Tongue (tissue), 2 donors: Measurements from ENCODE around the gene PSME2. TPM values are rescaled to one million over a fixed set of nuclear protein-coding genes. Genes with fewer than 3 reads are reported as not detected.

Experiments used
- DNase-seq: peaks from one replicate; pipeline ENCODE4 v3.0.0-alpha.2; 2015
- total RNA-seq: library from RNA; depleted of rRNA; stranded (reverse); fragments of >200 nt; gene quantifications from one replicate; pipeline ENCODE4 v1.2.3, GENCODE V29; 2014

The PSME2 gene
- total RNA-seq, 1 donor from 2014 or later = 35.5 TPM

DNA sequence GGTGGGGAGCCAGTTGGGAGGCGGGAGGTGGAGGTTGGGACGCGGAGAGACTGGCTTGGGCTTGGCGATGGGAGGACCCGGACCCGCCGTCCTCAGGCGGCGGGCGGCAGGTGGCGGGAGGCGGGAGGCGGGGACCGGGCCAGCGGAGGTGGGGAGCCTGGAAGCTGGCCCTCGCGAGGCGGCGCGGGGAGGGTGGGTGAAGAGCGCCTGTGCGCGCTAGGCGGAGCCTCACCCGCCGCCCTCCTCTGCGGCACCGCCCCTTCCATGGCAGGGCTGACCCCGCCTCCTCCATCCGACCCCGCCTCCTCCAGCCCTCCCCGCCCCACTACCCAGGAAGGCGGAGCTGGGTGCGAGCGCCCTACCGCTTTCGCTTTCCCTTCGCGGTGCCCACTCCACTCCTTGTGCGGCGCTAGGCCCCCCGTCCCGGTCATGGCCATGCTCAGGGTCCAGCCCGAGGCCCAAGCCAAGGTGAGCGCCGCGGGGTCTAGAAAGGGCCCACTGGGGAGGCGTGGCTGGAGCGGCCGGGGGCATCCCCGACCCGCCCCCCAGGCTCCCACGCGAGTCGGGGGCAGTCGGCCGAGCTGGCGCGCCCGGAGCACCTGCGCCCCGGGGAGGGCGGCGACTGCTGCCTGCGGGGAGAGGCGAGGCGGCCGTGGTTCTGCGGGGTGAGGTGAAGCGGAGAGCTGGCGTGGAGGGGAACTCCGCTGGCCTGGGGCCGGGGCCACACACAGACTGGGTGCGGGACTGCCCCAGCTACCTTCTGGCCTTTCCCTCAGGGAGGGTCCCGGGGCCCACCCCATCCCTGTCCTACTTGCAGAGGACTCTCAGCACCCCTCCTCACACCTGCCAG, 10.4 kb downstream of the PSME2 start, which contains the start of gene PSME1:
Gene PSME1 (plus strand): TSS at position 361 of the 850 bp plus-strand sequence. CDS start 69 bp downstream, at position 430.
- peak; percentile 96 for DNase-seq

DNA sequence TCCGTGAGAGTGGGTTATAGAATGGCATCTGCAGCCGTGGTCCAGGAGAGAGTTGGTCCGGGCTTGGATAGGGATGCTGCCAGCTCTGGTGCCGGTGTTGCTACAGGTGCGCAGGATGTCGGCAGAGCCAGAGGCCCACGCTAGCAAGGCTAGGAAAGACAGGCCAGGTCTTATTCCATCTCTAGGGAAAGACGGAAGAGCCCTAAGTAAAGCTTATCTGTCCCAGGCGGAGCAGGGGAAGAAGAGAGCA, 10.9 kb downstream of the PSME2 start:
- no peak for DNase-seq

DNA sequence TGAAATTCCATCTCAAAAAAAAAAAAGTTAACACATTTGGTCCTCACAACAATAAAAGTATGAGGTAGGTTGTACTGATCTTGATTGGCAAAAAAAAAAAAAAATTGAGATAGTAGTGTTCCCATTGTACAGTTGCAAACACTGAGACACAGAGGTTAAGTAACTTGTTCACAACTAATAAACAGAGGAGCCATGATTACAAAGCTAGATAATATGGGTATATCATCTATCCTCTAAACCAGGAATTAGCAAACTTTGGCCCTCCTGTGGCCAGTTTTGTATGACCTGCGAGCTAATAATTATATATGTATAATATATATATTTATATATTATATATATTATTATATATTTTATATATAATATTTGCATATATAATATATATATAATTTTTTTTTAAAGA, 12.7 kb downstream of the PSME2 start:
- DNase-seq = no peak

DNA sequence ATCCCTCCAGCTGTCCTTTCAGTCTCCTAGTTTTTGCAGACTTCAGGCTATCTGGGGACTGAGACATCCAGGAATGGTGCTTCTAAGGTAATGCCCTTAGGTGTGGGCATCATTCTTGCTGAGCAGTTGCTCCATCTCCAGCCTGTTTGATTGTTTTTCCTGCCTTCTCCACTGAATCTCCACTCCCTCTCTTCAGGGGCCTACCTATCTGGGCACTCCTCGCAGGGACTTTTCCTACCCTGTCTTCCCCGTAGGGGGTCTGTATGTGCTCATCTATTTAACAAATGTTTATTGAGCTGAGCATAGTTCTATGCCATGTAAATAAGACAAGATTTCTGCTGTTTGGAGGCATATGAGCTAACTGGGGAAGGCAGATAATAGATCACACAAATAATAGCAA, 13.4 kb downstream of the PSME2 start:
- DNase-seq = no peak

DNA sequence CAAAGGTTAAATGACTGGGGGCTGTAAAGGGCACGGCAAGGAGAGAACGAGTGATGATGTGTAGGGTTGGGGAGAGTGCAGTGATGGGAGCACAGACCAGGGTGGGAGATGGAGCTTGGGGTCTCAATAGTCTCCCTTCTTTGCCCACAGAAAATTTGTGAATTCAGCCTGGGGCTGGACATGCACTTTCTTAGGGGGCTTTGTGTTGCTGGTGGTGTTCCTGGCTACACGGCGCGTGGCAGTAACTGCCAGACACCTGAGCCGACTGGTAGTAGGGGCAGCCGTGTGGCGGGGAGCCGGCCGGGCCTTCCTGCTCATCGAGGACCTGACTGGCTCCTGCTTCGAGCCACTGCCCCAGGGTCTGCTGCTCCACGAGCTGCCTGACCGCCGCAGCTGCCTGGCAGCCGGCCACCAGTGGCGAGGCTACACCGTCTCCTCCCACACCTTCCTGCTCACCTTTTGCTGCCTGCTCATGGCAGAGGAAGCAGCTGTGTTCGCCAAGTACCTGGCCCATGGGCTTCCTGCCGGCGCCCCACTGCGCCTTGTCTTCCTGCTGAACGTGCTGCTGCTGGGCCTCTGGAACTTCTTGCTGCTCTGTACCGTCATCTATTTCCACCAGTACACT, 14.2 kb downstream of the PSME2 start:
- no peak for DNase-seq

DNA sequence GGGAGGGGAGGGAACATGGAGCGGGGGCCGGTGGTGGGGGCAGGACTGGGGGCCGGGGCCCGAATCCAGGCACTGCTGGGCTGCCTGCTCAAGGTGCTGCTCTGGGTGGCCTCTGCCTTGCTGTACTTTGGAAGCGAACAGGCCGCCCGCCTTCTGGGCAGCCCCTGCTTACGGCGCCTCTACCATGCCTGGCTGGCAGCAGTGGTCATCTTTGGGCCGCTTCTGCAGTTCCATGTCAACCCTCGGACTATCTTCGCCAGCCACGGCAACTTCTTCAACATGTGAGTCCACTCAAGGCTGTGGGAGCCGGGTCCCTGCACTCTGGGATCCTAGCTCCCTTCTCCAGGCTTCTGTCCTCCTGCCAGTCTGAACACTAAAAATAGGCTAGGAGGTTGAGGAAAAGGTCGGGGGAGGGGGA, 14.9 kb downstream of the PSME2 start:
- peak; percentile 35 for DNase-seq

DNA sequence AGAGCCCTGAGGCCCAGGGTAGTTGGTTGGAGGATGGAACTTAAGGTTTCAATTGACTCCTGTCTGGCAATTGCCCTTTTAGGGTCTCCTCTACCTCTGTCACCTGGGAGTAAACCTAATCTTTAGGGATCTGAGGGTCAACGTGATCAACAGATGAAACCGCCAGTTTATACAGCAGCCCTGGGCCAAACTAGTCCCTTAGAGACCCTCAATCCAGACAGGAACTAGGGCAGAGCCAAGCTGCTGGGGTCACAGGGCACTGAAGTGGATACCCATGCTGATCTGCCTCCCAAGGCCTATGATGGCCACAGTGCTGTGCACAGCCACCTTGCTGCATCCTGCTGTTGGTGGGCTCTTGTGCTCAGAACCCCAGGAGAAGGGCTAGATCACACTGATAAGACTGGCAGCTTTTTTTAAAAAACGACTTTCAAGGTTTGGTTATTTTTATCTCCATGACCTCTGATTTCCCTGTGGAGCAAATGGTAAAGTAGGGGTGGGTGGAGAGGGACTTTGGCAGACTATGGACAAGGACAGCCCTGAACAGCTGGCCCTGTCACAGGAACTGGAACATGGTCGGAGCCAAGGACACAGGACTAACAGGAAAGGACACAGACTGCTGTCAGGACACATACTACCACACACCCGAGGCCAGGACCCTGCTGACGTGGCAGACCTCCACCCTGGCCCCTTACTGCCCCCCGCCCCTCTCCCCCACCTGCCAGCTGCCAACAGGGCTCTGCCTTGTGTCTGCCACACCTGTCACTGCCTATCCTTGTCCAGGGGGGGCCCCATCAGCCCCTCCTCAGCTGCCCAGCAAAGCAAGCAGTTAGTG, 15.5 kb downstream of the PSME2 start:
- peak; percentile 94 for DNase-seq

DNA sequence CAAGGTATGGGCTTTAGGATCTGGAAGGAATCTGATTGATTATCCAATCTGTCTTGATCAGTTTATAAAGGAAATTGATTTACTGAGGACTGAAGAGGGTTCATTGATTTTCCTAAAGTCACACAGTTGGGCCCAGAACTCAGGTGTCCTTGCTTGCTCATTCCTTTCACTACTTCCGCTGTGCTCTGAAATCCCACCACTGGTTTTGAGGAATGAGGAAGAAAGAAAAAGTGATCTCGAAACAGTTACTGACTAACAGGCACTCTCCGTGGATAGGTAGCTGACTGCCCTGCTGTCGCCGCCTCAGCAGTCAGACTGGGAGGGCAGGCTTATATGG, 16.1 kb downstream of the PSME2 start, which contains the start of gene FITM1:
Gene FITM1 (plus strand): TSS at position 280 of the 337 bp plus-strand sequence. CDS start 905 bp downstream, outside the sequence.
- DNase-seq = no peak

DNA sequence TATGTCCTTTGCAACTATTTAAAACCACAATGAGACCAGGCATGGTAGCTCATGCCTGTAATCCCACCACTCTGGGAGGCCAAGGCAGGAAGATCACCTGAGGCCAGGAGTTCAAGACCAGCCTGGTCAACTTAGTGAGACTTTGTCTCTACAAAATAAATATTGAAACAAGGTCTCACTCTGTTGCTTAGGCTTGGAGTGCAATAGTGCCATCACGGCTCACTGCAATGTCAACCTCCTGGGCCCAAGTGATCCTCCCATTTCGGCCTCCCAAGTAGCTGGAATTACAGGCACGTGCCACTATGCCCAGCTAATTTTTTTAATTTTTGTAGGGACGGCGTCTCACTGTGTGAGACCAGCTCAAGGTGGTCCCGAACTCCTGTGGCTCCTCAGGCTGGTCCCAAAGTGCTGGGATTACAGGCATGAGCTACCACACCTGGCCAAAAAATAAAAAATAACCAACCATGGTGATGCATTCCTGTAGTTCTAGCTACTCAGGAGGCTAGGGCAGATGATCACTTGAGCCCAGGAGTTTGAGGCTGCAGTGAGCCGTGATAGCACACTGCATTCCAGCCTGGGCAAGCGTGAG, 16.9 kb downstream of the PSME2 start:
- no peak for DNase-seq

DNA sequence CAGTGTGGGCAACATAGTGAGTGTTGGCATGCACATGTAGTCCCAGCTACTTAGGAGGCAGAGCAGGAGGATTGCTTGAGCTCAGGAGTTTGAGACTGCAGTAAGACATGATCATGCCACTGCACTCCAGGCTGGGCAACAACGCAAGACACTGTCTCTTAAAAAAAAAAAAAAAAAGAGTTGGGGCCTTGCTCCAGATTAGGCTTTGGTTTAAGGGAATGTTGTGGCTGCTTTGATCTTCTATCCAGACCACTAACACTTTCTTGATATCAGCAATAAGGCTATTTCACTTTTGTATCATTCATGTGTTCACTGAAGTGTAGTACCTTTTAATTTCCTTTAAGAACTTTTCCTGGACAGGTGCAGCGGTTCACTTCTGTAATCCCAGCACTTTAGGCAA, 18.7 kb downstream of the PSME2 start:
- DNase-seq = no peak

DNA sequence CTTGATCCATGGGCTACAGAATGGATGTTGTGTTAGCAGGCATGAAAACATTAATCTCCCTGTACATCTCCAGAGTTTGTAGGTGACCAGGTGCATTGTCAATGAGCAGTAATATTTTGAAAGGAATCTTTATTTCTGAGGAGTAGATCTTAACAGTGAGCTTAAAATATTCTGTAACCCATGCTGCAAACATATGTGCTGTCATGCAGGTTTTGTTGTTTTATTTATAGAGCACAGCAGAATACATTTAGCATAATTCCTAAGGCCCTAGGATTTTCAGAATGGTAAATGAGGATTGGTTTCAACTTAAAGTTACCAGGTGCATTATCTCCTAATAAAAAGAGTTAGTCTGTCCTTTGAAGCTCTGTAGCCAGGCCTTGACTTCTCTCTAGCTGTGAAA, 19.5 kb downstream of the PSME2 start:
- no peak for DNase-seq

DNA sequence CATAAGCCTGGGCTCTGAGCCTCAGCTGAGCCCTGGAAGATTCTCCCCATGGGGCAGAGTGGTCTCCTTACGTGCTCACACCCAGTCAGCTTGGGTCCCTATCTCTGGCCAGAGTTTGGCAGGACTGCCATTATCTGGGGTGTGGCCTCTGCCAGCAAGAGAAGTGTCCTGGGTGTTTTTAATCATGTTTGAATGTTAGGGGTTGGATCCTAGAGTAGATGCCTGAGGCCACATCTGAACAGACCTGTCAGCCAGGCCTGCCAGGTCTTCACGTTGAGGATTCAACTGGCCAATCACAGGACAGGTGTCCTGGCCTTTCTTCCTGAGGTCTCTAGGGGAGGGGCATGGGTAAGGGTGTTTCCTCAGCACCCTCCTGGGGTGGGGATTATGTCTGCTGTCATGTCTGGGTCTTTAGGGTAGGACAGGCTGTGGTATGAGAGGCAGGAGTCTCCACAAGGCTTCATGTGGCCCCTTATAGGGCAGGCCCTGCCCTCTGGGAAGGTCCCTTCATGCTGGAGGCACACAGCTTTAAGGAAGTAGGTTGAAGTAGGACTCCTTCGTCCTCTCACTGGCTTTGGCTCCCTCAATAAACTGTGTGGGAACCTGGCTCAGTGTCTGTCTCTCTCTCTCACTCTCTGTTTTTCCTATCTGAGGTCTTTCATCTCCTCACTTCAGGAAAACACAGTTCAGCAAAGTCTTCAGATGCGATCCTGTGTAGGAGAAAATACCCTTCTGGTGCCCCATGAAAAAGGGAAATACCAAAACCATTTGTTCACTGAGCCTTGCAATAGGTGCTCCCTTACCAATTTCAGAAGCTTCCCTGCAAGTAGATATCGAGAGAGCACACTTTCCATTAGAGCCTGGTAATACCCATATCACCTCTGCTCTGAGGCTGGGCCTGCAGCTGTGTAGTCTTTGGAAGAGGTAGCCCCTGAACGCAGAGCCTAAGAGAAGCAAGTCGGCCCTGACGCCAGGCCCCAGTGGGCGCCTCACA, 22.7 kb downstream of the PSME2 start:
- DNase-seq = no peak

DNA sequence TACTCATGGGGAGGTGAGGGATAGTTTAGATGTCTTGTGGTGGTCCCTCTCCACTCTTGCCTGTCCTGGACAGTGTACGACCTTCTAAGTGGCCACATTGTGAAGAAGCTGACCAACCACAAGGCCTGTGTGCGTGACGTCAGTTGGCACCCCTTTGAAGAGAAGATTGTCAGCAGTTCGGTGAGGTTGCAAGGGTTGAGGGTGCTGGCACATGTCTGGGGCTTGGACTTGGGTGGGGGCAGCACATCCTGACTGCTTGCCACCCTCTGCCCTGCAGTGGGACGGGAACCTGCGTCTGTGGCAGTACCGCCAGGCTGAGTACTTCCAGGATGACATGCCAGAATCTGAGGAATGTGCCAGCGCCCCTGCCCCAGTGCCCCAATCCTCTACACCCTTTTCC, 23.5 kb downstream of the PSME2 start:
- no peak for DNase-seq

DNA sequence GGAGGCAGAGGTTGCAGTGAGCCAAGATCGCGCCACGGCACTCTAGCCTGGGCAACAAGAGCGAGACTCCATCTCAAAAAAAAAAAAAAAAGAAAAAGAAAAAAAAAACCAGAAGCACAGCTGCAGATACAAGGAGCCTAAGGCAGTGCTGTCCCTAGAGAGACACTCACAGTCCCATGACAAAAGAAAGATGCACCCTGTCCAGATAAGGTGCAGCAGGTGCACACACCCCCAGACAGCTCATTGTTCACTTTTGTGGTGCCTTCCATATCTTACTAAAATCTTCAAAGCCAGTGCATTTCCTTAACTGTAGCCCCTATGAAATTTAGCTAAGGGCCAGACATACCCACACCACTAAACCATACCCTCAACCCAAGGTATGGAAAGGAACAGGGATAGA, 24.0 kb downstream of the PSME2 start:
- no peak for DNase-seq

DNA sequence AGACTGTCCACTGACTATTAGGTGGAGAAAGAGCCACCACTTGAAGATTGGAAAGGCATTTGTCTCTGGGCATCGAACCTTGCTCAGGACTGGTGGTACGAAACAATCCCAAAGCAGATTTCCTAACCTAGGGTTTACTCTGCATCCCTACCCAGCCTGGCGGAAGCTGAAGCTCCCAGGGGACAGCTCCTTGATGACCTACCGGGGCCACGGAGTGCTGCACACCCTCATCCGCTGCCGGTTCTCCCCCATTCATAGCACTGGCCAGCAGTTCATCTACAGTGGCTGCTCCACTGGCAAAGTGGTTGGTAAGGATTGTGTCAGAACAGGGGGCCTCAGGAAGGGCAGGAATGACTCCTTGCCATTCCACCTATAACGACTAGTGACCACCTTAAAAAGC, 25.2 kb downstream of the PSME2 start:
- no peak for DNase-seq

DNA sequence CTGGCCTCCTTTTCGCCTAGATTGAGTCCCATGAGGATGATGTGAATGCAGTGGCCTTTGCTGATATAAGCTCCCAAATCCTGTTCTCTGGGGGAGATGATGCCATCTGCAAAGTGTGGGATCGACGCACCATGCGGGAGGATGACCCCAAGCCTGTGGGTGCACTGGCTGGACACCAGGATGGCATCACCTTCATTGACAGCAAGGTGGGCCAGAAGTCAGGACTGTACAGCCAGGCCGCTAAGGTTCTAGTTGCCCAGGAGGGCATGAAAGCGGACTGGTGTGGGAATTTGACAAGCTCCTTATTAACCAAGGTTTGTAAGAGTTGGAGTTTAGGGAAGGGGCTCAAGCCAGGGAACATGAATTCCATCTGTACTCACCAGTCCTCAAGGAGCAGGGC, 26.7 kb downstream of the PSME2 start:
- no peak for DNase-seq

DNA sequence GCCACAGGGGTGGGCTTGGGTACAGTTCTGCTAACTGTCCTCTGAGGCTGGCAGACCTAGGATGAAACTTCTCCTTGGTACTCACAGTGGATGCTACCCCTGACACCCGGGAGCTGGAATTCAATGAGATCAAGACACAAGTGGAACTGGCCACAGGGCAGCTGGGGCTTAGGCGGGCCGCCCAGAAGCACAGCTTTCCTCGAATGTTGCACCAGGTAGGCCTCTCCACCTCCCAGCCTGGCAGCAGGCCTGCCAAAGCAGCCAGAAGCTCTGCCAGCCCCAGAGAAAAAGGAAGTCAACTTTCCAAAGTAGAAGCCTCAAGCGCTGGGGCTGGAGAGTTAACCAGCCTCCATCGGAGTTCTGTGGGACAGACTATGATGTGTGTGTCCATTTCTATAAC, 29.2 kb downstream of the PSME2 start:
- no peak for DNase-seq

DNA sequence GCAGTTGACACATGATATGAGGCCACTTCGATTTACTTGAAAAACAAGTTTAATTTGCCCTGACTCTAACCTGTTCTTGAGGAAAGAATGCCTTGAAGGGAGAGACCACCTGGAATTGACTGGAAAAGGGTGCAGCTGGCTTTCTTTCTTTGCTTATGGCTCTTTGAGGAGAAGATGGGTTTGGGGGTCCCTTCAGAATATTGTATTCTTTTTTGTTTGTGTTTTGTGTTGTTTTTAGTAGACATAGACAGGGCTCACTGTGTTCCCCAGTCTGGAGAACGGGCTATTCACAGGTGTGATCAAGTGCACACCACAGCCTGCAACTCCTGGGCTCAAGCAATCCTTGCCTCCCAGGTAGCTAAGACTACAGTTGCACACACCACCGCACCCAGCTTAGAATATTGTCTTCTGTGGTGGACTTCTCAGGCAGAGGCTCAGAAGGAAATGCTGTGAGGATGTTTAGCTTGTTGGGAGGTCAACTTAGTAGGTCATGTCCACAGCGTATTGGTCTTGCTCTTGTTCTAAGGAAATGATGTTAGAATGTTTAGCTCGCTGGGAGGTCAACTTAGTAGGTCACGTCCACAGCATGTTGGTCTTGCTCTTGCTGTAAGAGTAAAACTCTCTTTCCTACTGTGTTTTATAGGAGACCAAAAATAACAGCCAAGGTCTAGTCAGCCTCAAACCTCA, 30.1 kb downstream of the PSME2 start:
- no peak for DNase-seq

DNA sequence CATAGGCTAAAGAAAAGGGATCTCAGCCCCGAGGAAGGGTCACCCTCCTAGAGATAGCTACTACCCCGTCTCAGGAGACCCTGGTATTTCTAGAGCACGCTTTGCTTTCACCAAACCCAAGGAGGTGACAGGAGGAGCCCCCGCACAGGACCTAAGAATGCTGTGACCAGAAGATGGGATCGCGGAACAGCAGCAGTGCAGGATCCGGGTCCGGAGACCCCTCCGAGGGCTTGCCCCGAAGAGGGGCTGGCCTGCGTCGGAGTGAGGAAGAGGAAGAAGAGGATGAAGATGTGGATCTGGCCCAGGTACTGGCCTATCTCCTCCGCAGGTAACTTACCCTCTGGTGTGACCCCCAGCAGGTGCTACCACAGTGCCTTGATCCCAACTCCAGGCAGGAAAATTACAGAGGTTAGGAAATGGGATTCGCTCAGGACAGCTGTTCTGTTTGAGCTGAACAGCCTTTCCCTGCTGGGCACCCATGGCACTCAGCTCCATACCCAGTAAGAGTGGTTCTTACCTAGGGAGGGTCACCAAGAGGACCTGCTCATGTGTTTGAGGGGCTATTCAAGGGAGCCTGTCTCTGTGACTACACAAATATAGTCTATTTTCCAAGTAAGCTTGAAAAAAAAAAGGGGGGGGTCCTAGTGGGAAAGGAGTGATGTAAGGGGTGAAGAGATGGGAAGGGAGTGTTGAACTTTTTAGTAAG, 30.8 kb downstream of the PSME2 start:
- no peak for DNase-seq
